Neural progenitor cell (in vitro differentiated cells): Measurements from ENCODE around the gene ACSBG1. TPM values are rescaled to one million over a fixed set of nuclear protein-coding genes. Genes with fewer than 3 reads are reported as not detected.

Experiments
- DNase-seq: peaks from one replicate; pipeline ENCODE4 v3.0.0-alpha.2; 2016; ENCODE audit warnings: low spot score
- H2AFZ ChIP-seq: fragments of 200-600 bp; sonication (generic); replicated peaks from 2 replicates; pipeline ENCODE4 v1.6.1; 2016; ENCODE audit warnings: antibody characterized with exemption
- H3F3A ChIP-seq: fragments of 200-600 bp; sonication (generic); 2 replicates; pipeline ENCODE4 v1.6.1; 2016; ENCODE audit warnings: antibody characterized with exemption, low read depth
- H3K27ac ChIP-seq: fragments of 200-600 bp; sonication (generic); 2 replicates; pipeline ENCODE4 v1.5.1; 2016; ENCODE audit warnings: mild to moderate bottlenecking
- H3K27me3 ChIP-seq: fragments of 200-600 bp; sonication (generic); 2 replicates; pipeline ENCODE4 v1.6.1; 2016; ENCODE audit warnings: mild to moderate bottlenecking, moderate library complexity
- H3K36me3 ChIP-seq: fragments of 200-600 bp; sonication (generic); 2 replicates; pipeline ENCODE4 v1.5.1; 2016
- H3K4me1 ChIP-seq: fragments of 200-600 bp; sonication (generic); 2 replicates; pipeline ENCODE4 v1.6.1; 2016; ENCODE audit warnings: mixed run types
- H3K4me2 ChIP-seq: fragments of 200-600 bp; sonication (generic); 2 replicates; pipeline ENCODE4 v1.6.1; 2016
- H3K4me3 ChIP-seq: fragments of 200-600 bp; sonication (generic); 2 replicates; pipeline ENCODE4 v1.5.1; 2016
- H3K79me2 ChIP-seq: fragments of 200-600 bp; sonication (generic); 2 replicates; pipeline ENCODE4 v1.6.1; 2016; ENCODE audit warnings: low read depth
- H3K9ac ChIP-seq: fragments of 200-600 bp; sonication (generic); 2 replicates; pipeline ENCODE4 v1.6.1; 2016
- H3K9me3 ChIP-seq: fragments of 200-600 bp; sonication (generic); 2 replicates; pipeline ENCODE4 v1.5.1; 2016; ENCODE audit warnings: low read depth
- H4K20me1 ChIP-seq: fragments of 200-600 bp; sonication (generic); 2 replicates; pipeline ENCODE4 v1.6.1; 2016; ENCODE audit warnings: low read depth
- H3K27ac Mint-ChIP-seq: 3 replicates; pipeline ENCODE4 v1.8.0; 2021; ENCODE audit warnings: mixed read lengths
- H3K27me3 Mint-ChIP-seq: 2 replicates; pipeline ENCODE4 v1.8.0; 2022; ENCODE audit warnings: low read depth, mild to moderate bottlenecking, inconsistent platforms, moderate library complexity, mixed read lengths; ENCODE audit not compliant: insufficient read depth
- H3K36me3 Mint-ChIP-seq: 3 replicates; pipeline ENCODE4 v1.8.0; 2021; ENCODE audit warnings: mixed read lengths
- H3K4me1 Mint-ChIP-seq: 3 replicates; pipeline ENCODE4 v1.8.0; 2021; ENCODE audit warnings: mixed read lengths
- H3K4me3 Mint-ChIP-seq: 3 replicates; pipeline ENCODE4 v1.8.0; 2021; ENCODE audit warnings: mild to moderate bottlenecking, moderate library complexity, mixed read lengths
- H3K9me3 Mint-ChIP-seq: 3 replicates; pipeline ENCODE4 v1.8.0; 2020; ENCODE audit warnings: mixed read lengths
- CTCF ChIP-seq: fragments of 200-600 bp; sonication (generic); IDR thresholded peaks from 2 replicates; pipeline ENCODE4 v1.5.1; 2017; ENCODE audit warnings: antibody characterized with exemption, mild to moderate bottlenecking
- EZH2 ChIP-seq: fragments of 200-600 bp; sonication (generic); IDR thresholded peaks from 2 replicates; pipeline ENCODE4 v1.6.1; 2017; ENCODE audit warnings: antibody characterized with exemption, mild to moderate bottlenecking, moderate library complexity
- EZH2phosphoT487 ChIP-seq: fragments of 200-600 bp; sonication (generic); IDR thresholded peaks from 2 replicates; pipeline ENCODE4 v1.6.1; 2017; ENCODE audit warnings: antibody characterized with exemption
- total RNA-seq: library from RNA; depleted of rRNA; stranded (reverse); fragments of >200 nt; gene quantifications from 2 replicates; pipeline ENCODE4 v1.2.3, GENCODE V29; 2015; ENCODE audit warnings: low replicate concordance

Gene ACSBG1
- total RNA-seq, 1 donor from 2014 or later = 0.11 TPM

GRCh38 chr15:78265752-78266224 is 31.4 kb upstream of the ACSBG1 start:
- no peak overlapping the region for H3K4me2 ChIP-seq
- Mint-ChIP-seq H3K36me3 (no peaks in the 10 kb centered on the region), H3K27me3 (peaks cover 4% of the 10 kb centered on the region), H3K27ac (no peak overlapping the region), H3K9me3 (no peaks in the 10 kb centered on the region), H3K4me3 (no peak overlapping the region), H3K4me1 (peaks cover 15% of the 10 kb centered on the region)
- H3K79me2 ChIP-seq = no peaks in the 10 kb centered on the region
- no peaks in the 10 kb centered on the region for H3K36me3 ChIP-seq
- H3K4me1 ChIP-seq = no peaks in the 10 kb centered on the region
- no peak overlapping the region for H3K27ac ChIP-seq
- H3K27me3 ChIP-seq = peaks cover 19% of the 10 kb centered on the region
- H3K4me3 ChIP-seq = no peak overlapping the region
- H3F3A ChIP-seq = no peaks in the 10 kb centered on the region
- no peak for TF ChIP-seq EZH2phosphoT487
- TF ChIP-seq CTCF = no peak
- no peaks in the 10 kb centered on the region for H3K9me3 ChIP-seq
- H4K20me1 ChIP-seq = no peaks in the 10 kb centered on the region
- H2AFZ ChIP-seq = no peak overlapping the region
- DNase-seq = no peak
- no peak overlapping the region for H3K9ac ChIP-seq

- Mint-ChIP-seq H3K36me3 (no peaks in the 10 kb centered on the region), H3K4me3 (no peak overlapping the region), H3K27me3 (peaks cover 4% of the 10 kb centered on the region), H3K27ac (no peak overlapping the region), H3K4me1 (peaks cover 18% of the 10 kb centered on the region), H3K9me3 (no peaks in the 10 kb centered on the region)
- no peaks in the 10 kb centered on the region for H3F3A ChIP-seq
- no peak overlapping the region for H3K27ac ChIP-seq
- H2AFZ ChIP-seq = no peak overlapping the region
- peaks cover 19% of the 10 kb centered on the region for H3K27me3 ChIP-seq
- H3K79me2 ChIP-seq = no peaks in the 10 kb centered on the region
- no peaks in the 10 kb centered on the region for H3K4me1 ChIP-seq
- H3K36me3 ChIP-seq = no peaks in the 10 kb centered on the region
- DNase-seq = no peak
- H3K9me3 ChIP-seq = no peaks in the 10 kb centered on the region
- H3K4me3 ChIP-seq = no peak overlapping the region
- H3K4me2 ChIP-seq = no peak overlapping the region
- H4K20me1 ChIP-seq = no peaks in the 10 kb centered on the region
- no peak for TF ChIP-seq EZH2
- no peak overlapping the region for H3K9ac ChIP-seq
Observed at GRCh38 chr15:78265137-78265460, 30.7 kb upstream of the ACSBG1 start.

GRCh38 chr15:78264304-78265136 is 30.2 kb upstream of the ACSBG1 start, which contains the start of gene DNAJA4:
Gene DNAJA4, plus strand, starts transcription at chr15:78264562. Its CDS starts 202 bp downstream, at chr15:78264764.
- no peaks in the 10 kb centered on the region for H3K36me3 Mint-ChIP-seq
- H3K9me3 Mint-ChIP-seq = no peaks in the 10 kb centered on the region
- Histone ChIP-seq H4K20me1 (no peaks in the 10 kb centered on the region), H3K79me2 (no peaks in the 10 kb centered on the region), H3K36me3 (no peaks in the 10 kb centered on the region), H3K27me3 (peaks cover 19% of the 10 kb centered on the region), H3K27ac (no peak within 1 kb of the TSS), H3K4me1 (no peaks in the 10 kb centered on the region), H3K9me3 (no peaks in the 10 kb centered on the region), H3F3A (no peaks in the 10 kb centered on the region), H3K9ac (no peak within 1 kb of the TSS), H3K4me2 (no peak within 1 kb of the TSS), H3K4me3 (no peak within 1 kb of the TSS), H2AFZ (no peak within 1 kb of the TSS)
- H3K4me3 Mint-ChIP-seq = no peak within 1 kb of the TSS
- peaks cover 4% of the 10 kb centered on the region for H3K27me3 Mint-ChIP-seq
- TF ChIP-seq CTCF (no peak), EZH2phosphoT487 (peak; percentile 11), EZH2 (no peak)
- peaks cover 18% of the 10 kb centered on the region for H3K4me1 Mint-ChIP-seq
- no peak within 1 kb of the TSS for H3K27ac Mint-ChIP-seq
- DNase-seq = peak; percentile 17

GRCh38 chr15:78263907-78264303 is 29.5 kb upstream of the ACSBG1 start:
- peaks cover 19% of the 10 kb centered on the region for H3K27me3 ChIP-seq
- H4K20me1 ChIP-seq = no peaks in the 10 kb centered on the region
- Mint-ChIP-seq H3K27me3 (peaks cover 2% of the 10 kb centered on the region), H3K4me3 (no peak overlapping the region), H3K4me1 (peaks cover 18% of the 10 kb centered on the region), H3K9me3 (no peaks in the 10 kb centered on the region), H3K27ac (no peak overlapping the region), H3K36me3 (no peaks in the 10 kb centered on the region)
- H3K9ac ChIP-seq = no peak overlapping the region
- TF ChIP-seq EZH2phosphoT487 (no peak), EZH2 (no peak), CTCF (no peak)
- no peaks in the 10 kb centered on the region for H3K36me3 ChIP-seq
- no peak overlapping the region for H3K4me3 ChIP-seq
- no peaks in the 10 kb centered on the region for H3F3A ChIP-seq
- H3K9me3 ChIP-seq = no peaks in the 10 kb centered on the region
- no peaks in the 10 kb centered on the region for H3K4me1 ChIP-seq
- no peaks in the 10 kb centered on the region for H3K79me2 ChIP-seq
- H3K27ac ChIP-seq = no peak overlapping the region
- no peak overlapping the region for H3K4me2 ChIP-seq
- DNase-seq = no peak
- H2AFZ ChIP-seq = no peak overlapping the region
